ENCODE results near the gene LY6G6F.

LY6G6F gene

DNA sequence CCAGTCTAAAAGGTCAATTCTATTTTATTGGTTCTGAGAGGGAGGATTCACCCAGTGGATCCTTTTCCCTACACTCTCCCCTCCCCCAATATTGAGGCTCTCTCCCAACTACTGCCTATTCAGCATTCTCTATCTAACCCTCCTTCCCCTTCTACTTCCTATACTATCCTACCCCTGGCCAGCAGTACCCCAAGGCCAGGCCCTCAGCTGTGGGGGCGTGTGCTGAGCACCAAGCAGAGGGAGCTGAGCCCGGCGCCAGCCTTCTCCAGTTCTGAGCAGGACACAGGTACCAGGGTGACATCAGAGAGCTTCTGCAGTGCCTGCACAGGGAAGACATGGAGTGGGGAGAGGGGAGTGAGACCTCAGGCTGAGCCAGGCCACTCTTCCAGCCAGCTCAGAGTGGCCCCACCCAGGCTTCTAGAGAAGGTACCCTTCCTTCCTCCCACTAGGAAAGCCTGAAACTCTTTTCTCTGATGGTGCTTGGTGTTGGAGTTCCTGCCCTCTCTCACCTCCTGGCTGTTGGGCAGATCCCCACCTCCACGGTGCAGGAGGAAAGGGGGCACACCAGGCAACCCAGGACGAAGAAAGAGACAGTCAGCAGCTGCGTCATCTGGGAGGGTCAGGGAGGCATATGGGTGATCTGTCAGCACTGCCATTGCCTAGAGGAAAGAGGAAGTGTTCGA is 20.5 kb downstream of the LY6G6F start:
- TF ChIP-seq, protein P1, sequence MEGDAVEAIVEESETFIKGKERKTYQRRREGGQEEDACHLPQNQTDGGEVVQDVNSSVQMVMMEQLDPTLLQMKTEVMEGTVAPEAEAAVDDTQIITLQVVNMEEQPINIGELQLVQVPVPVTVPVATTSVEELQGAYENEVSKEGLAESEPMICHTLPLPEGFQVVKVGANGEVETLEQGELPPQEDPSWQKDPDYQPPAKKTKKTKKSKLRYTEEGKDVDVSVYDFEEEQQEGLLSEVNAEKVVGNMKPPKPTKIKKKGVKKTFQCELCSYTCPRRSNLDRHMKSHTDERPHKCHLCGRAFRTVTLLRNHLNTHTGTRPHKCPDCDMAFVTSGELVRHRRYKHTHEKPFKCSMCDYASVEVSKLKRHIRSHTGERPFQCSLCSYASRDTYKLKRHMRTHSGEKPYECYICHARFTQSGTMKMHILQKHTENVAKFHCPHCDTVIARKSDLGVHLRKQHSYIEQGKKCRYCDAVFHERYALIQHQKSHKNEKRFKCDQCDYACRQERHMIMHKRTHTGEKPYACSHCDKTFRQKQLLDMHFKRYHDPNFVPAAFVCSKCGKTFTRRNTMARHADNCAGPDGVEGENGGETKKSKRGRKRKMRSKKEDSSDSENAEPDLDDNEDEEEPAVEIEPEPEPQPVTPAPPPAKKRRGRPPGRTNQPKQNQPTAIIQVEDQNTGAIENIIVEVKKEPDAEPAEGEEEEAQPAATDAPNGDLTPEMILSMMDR (IDR thresholded peaks at IDR 0.05), result no peak

DNA sequence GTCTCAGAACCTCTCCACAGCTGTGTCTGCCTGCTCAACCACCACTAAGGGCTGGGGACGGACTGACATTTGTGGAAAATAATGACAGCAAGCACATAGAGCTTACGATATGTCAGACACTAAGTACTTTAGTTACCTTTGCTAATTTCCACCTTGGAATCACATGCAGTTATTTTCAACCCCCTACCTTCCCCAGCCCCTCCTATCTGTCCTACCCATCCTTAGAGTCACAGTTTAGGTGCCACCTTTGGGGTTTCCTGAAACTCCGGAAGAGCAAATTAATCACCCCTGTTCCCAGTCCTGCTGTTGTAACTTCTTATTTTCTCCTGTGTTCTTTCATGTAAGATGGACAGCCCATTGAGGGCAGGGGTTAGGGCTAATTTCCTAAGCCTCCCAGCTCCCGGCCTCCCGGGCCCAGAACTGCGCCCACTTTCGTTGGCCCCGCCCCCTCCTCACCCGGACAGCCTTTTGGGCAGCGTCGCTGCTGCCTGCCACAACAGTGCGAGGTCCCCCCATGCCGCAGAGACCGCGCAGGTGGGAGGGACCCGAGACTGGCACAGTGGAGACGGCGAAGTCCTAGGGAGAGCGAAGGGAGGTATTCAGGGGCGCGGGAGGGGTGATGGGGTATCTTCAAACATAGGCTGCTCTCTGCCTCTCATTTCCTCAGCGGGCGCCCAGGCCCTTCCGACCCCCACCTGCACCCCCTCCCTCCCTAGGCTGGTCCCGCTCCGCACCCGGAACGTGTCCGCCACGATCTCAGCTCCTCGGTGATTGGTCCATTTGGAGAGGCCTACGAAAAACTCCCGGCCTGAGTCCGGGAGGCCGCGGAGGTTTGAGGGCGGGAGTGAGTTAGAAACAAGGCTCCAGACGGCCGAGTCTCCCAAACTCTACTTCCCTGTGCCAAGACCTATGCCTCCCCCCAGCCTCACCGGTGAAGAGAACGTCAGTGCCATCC is 21.3 kb downstream of the LY6G6F start:
- TF ChIP-seq, protein P1 (IDR thresholded peaks at IDR 0.05), result no peak

DNA sequence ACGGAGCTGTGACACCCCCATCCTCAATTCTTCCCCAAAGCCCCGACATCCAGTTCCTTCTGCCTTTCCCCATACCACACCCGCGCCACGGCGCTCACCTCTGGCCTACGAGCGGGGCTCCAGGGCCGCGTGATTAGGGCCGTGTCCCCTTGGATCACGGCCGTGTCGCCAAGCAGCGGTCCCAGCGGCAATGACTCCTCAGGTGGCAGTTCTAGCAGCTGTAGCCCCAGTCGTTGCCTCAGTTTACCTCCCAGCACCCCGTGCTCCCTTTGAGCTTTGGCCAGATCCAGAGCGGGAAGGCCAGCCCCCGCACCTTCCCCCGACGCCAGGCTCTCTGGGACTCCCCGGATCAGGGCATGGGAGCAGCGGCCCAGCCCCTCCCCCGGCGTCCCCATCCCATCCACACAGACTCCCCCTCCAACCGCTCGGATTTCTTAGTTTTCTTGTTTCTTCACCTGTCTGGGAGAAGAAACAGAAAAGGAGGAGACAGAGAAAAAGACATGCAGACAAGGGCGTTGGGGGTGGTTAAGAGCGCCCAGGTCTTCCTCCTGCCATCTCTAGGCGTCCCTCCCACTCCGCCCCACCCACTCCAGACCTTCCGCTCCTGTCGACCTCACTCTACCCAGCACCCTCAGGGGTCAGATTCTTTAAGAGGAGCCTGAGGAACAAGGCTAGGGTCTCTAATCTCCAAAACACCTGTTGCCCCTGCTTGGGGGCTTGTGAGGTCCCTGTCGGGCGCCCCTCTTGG is 22.3 kb downstream of the LY6G6F start, which contains the start of gene DDAH2:
Gene DDAH2, minus strand, starts transcription at position 533 of the 748 bp plus-strand sequence. Its CDS starts 138 bp downstream, at position 395.
- TF ChIP-seq, protein P1 (IDR thresholded peaks at IDR 0.05), result peak; percentile 66

DNA sequence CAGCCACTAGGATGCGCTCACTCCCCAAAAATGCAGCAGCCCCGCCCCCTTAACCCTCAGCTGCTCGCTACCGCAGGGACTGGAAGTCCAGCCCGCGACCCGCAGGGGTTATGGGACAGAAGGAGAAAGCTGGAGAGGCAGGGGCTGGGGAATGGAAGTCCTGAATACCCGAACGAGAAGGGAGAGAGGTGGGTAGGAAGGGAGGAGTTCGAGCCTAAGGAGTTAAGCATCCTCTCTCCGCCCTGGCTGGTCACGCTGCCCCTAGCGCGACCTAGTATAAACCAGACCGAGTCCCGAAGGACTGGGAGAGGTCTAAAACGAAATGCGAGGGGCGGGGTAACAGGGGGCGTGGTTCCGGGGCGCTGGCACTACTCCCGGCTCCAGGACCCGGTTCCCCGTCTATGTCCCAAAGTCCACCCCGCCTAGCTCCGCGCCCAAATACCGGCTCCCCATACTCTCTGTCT is 22.9 kb downstream of the LY6G6F start:
- TF ChIP-seq, protein P1 (IDR thresholded peaks at IDR 0.05), result peak; percentile 15; the same call in 1 of the 2 replicates

DNA sequence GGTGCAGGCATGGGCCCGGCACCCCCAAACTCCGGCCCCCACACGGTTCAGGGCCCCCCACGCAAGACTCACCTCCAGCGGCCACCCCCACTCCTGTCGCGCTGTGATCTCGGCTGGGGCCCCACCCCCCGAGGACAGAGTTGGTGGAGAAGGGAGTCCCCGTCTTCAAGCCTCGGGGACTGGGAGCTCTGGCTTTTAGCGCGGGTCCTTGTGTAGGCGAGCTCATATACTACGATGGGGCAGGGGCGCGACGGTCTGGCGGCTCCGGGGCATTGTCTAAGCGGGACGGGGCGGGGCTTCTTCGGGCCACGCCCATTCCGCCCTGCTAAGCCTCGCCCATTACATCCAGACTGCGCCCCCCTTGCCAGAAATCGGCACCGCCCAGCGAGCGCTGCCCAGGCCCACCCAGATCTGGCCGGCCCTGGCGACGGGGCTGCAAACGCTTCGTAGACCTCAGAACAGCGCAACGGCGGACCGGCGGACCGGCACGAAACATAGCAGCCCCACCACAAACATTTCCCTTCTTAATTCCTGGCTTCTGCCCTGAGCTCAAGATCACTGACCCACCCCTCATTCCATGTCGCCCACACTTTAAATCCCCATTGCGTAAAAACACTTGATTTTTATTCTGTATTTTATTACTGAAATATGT is 23.4 kb downstream of the LY6G6F start:
- TF ChIP-seq, protein P1 (IDR thresholded peaks at IDR 0.05), result no peak

DNA sequence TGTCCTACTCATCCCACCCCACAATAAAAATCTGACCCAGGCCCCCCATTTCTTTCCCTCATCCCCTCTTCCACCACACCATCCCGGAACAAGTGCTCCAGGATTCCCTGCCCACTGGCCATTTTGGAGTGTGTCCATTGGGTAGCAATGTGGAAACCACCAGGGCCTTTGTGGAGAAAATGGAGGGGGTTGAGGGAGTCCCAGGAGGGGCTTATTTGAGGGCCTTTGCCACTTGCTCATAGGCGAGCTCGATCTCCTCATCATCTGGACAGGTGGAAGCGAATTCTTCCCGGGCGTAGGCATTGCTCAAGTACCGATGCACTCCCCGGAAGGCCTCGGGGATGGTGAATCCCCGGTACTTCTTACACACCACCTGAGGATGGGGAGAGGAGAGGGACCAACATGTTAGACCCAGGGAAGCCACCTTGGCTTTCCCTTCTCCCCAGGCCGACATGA is 24.0 kb downstream of the LY6G6F start:
- TF ChIP-seq, protein P1 (IDR thresholded peaks at IDR 0.05), result no peak

All from LNCAP (cell line).